SU-DHL-6 (cell line): Measurements from ENCODE around the gene ARID5B.

Source experiments
- EZH2phosphoT487 ChIP-seq: fragments of 200-600 bp; sonication (generic), shearing (Covaris generic); conservative IDR thresholded peaks from 2 replicates; pipeline ENCODE4 v1.6.1; 2018; ENCODE audit warnings: mild to moderate bottlenecking, antibody characterized with exemption, low read length, moderate library complexity, mixed read lengths
- TF ChIP-seq, protein P1 (sequence below): fragments of 200-600 bp; sonication (generic); IDR thresholded peaks from one replicate; pipeline ENCODE4 v1.5.1; 2017; ENCODE audit warnings: antibody characterized with exemption, mild to moderate bottlenecking, low read length, moderate library complexity; ENCODE audit not compliant: insufficient read depth, poor library complexity, severe bottlenecking

DNA sequence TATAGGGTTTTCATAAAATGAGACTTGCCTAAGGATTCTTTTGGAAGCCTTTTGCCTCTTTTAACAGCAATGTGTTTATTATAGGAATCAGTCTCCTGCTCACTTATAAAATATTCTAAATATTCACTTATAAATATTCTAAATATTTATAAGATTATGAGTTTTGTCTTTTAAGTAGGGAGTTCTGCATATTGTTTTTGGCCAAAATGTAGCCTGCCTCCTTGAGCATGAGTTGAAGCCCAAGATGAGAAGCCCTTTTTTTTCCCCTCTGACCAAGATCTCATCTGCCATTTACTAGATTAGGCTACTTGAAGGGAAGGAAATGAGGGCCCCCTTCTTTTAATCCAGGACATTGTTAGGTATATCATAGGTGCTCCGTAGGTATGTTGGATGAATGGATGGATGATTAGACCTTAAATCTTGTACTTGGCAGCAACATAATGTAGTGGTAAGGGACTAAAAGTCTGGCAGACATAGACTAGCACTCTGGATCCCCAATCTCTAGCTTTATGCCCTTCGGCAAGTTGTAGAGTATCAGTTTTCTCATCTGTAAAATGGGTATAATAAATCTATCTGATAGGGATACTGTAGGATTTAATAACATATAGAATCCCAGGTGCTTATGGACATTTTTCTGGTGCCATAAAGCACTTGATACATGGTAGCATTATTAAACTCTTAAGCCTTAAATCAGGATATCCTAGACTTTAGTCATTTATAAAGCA is 59.1 kb downstream of the ARID5B start:
- TF ChIP-seq, protein P1, sequence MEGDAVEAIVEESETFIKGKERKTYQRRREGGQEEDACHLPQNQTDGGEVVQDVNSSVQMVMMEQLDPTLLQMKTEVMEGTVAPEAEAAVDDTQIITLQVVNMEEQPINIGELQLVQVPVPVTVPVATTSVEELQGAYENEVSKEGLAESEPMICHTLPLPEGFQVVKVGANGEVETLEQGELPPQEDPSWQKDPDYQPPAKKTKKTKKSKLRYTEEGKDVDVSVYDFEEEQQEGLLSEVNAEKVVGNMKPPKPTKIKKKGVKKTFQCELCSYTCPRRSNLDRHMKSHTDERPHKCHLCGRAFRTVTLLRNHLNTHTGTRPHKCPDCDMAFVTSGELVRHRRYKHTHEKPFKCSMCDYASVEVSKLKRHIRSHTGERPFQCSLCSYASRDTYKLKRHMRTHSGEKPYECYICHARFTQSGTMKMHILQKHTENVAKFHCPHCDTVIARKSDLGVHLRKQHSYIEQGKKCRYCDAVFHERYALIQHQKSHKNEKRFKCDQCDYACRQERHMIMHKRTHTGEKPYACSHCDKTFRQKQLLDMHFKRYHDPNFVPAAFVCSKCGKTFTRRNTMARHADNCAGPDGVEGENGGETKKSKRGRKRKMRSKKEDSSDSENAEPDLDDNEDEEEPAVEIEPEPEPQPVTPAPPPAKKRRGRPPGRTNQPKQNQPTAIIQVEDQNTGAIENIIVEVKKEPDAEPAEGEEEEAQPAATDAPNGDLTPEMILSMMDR: no peak
- TF ChIP-seq EZH2phosphoT487: no peak
